K562 (cell line): ENCODE measurements around the gene SYN1. TPM values are rescaled to one million over a fixed set of nuclear protein-coding genes. Genes with fewer than 3 reads are reported as not detected.

Experiments
- CREM ChIP-seq: IDR thresholded peaks from 2 replicates; pipeline ENCODE4 v1.6.1; 2014; ENCODE audit warnings: antibody characterized with exemption, low read depth
- CTBP1 ChIP-seq: fragments of 450-650 bp; IDR thresholded peaks from 2 replicates; pipeline ENCODE4 v1.6.1; 2016; ENCODE audit warnings: borderline replicate concordance
- E2F8 ChIP-seq: fragments of 450-650 bp; IDR thresholded peaks from 2 replicates; pipeline ENCODE4 v1.7.1; 2018; ENCODE audit warnings: mild to moderate bottlenecking, low read depth; ENCODE audit not compliant: partially characterized antibody
- ETS1 ChIP-seq: conservative IDR thresholded peaks from 2 replicates; pipeline ENCODE4 v1.6.1; 2011; ENCODE audit warnings: low read depth, mild to moderate bottlenecking, low read length; ENCODE audit not compliant: control insufficient read depth
- FOXP4 ChIP-seq: sonication (generic); formaldehyde crosslinking; IDR thresholded peaks from 2 replicates; pipeline ENCODE4 v1.8.0; 2022; ENCODE audit warnings: mild to moderate bottlenecking, missing genetic modification reagents, borderline replicate concordance
- NFYB ChIP-seq: IDR thresholded peaks from 2 replicates; pipeline ENCODE4 v1.6.1; 2011; ENCODE audit warnings: mild to moderate bottlenecking, moderate library complexity; ENCODE audit not compliant: insufficient read length; ENCODE audit errors: extremely low read depth
- SIX5 ChIP-seq, 2 experiments: IDR thresholded peaks; 2 replicates each; pipeline ENCODE4 v1.6.1; 2011; ENCODE audit warnings: low read length in 2 of 2, borderline replicate concordance in 1 of 2, low read depth in 1 of 2, mild to moderate bottlenecking in 1 of 2, moderate library complexity in 1 of 2; ENCODE audit not compliant: insufficient read depth in 1 of 2
- SRSF7 ChIP-seq: fragments of 200-400 bp; formaldehyde crosslinking; optimal IDR thresholded peaks from 2 replicates; pipeline ENCODE3; 2017; ENCODE audit warnings: mild to moderate bottlenecking, low read depth, low read length
- STAT5B ChIP-seq: fragments of 250-450 bp; sonication (Bioruptor Pico); IDR thresholded peaks from 2 replicates; pipeline ENCODE4 v1.8.0; 2021; ENCODE audit warnings: mild to moderate bottlenecking, inconsistent platforms
- TAF9B ChIP-seq: fragments of 450-650 bp; IDR thresholded peaks from 2 replicates; pipeline ENCODE4 v1.6.1; 2018; ENCODE audit warnings: mild to moderate bottlenecking; ENCODE audit not compliant: partially characterized antibody
- ZBTB11 ChIP-seq, 3 experiments: fragments of 200-800 bp in 1 of 3; fragments of 250-450 bp in 1 of 3; fragments of 450-650 bp in 1 of 3; sonication (Bioruptor Pico) in 1 of 3; sonication (Bioruptor generic) in 1 of 3; formaldehyde crosslinking in 1 of 3; IDR thresholded peaks; 2 replicates each; pipeline versions ENCODE4 v1.6.1 to v1.8.0; 2016 to 2022; ENCODE audit warnings: mild to moderate bottlenecking in 2 of 3, missing genetic modification characterization in 2 of 3, missing compliant biosample characterization in 1 of 3, moderate library complexity in 1 of 3
- ZBTB34 ChIP-seq: fragments of 250-450 bp; sonication (Bioruptor Pico); IDR thresholded peaks from 2 replicates; pipeline ENCODE4 v1.8.0; 2021; ENCODE audit warnings: mild to moderate bottlenecking, moderate library complexity
- ZNF134 ChIP-seq: fragments of 250-450 bp; sonication (Bioruptor Pico); conservative IDR thresholded peaks from 2 replicates; pipeline ENCODE4 v1.4.0; 2020
- ZNF384 ChIP-seq: IDR thresholded peaks from 2 replicates; pipeline ENCODE4 v1.6.1; 2012; ENCODE audit warnings: low read depth, low read length, improper control_type of control experiment
- polyA plus RNA-seq, 8 experiments: library from polyadenylated mRNA; depleted of rRNA in 4 of 8; stranded (reverse) in 5 of 8; unstranded in 3 of 8; fragments of >200 nt; fragmentation: Nextera tagmentation in 2 of 8; fragmentation: Illumina TruSeq in 1 of 8; extraction: Ambion mirVana in 2 of 8; extraction: Trizol in 1 of 8; gene quantifications; 2 replicates each; pipeline versions ENCODE4 v1.2.1 to v1.2.3, GENCODE V29; 2011 to 2014; ENCODE audit warnings: inconsistent platforms in 1 of 8, missing spikeins in 1 of 8
- total RNA-seq, 7 experiments: library from RNA; depleted of rRNA in 6 of 7; stranded (reverse); fragments of >200 nt in 6 of 7; fragmentation: Illumina TruSeq in 2 of 7; extraction: Trizol in 2 of 7; gene quantifications; 2 replicates each; pipeline versions ENCODE4 v1.2.1 to v1.2.3, GENCODE V29; 2011 to 2021; ENCODE audit warnings: low replicate concordance in 1 of 7

The SYN1 gene
- total and polyA plus RNA-seq, 9 of the 15 experiments (the other 6 are each of a cell fraction or from before 2014, with no cell fraction given): 0.01 to 0.28 (median 0.18) TPM; not detected in 2

- no peak for TF ChIP-seq STAT5B (CRISPR knock-in tag)
- TF ChIP-seq E2F8: peak; percentile 87
- no peak for TF ChIP-seq ETS1
- TF ChIP-seq CTBP1: 0 out of 2 replicates have a peak, but pooled peaks have one; percentile 36
- TF ChIP-seq ZNF384: no peak
- no peak for TF ChIP-seq SRSF7
- peak; percentile 59 for TF ChIP-seq NFYB
- peak in 1 of 3 experiments; percentile 55; a peak in 1 of 6 replicates for TF ChIP-seq ZBTB11 (CRISPR knock-in tag; IDR thresholded peaks at IDR 0.05)
- TF ChIP-seq CREM: peak; percentile 98
- TF ChIP-seq FOXP4: peak; percentile 73; the same call in 1 of the 2 replicates
- no peak for TF ChIP-seq ZNF134 (CRISPR knock-in tag)
- TF ChIP-seq ZBTB34 (CRISPR knock-in tag): no peak
- peak; percentile 86 for TF ChIP-seq TAF9B
- no peak for TF ChIP-seq SIX5 (IDR thresholded peaks at IDR 0.05; ENCODE audit: borderline replicate concordance in 1 of 2, insufficient read depth in 1 of 2, low read depth in 1 of 2, low read length in 2 of 2)
Measured at GRCh38 chrX:47658684-47659420, 39.2 kb upstream of the SYN1 start, which contains the start of gene UXT (continued).
